Colon (tissue), 2 donors: ENCODE measurements around the gene CYP4A11.
"Not testable (repeated sequence)": the region's sequence is repeated elsewhere in the genome, so short reads cannot be mapped to it uniquely, and the experiment has no call there.

Experiments used
- FAIRE-seq: peaks from 2 replicates; lab custom pipeline; 2012; peaks lifted over from hg19 to GRCh38; lab: Jason Lieb, UNC
- donor health status: control.
- donor health status: control.

Gene CYP4A11, protein sequence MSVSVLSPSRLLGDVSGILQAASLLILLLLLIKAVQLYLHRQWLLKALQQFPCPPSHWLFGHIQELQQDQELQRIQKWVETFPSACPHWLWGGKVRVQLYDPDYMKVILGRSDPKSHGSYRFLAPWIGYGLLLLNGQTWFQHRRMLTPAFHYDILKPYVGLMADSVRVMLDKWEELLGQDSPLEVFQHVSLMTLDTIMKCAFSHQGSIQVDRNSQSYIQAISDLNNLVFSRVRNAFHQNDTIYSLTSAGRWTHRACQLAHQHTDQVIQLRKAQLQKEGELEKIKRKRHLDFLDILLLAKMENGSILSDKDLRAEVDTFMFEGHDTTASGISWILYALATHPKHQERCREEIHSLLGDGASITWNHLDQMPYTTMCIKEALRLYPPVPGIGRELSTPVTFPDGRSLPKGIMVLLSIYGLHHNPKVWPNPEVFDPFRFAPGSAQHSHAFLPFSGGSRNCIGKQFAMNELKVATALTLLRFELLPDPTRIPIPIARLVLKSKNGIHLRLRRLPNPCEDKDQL

DNA sequence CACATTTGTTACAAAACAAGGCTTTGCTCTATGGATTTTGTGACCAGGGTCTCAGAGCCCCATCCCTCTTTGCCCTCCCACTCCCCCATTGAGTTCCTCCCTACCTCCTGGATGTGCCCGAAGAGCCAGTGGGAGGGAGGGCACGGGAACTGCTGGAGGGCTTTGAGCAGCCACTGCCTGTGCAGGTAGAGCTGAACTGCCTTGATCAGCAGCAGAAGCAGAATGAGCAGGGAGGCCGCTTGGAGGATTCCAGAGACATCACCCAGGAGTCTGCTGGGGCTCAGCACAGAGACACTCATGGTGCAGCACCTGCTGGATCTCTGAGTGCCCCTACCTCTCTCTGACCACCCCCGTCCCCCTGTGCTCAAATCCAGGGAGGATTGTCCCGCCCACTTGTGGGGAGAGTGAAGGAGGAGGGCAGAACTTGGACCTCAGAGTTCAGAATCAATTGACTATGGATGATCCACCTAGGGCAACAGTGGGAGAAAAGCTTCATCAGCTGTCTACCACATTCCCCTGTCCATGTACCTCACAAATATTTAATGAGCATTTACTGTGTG, at the start of gene CYP4A11:
Gene CYP4A11 (minus strand): TSS at position 342 of the 560 bp plus-strand sequence. CDS start 43 bp downstream, at position 299.
- no peak for FAIRE-seq

DNA sequence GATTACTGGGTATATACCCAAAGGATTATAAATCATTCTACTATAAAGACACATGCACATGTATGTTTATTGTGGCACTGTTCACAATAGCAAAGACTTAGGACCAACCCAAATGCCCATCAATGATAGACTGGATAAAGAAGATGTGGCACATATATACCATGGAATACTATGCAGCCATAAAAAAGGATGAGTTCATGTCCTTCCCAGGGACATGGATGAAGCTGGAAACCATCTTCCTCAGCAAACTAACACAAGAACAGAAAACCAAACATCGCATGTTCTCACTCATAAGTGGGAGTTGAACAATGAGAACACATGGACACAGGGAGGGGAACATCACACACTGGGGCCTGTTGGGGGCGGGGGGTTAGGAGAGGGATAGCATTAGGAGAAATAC, 49.3 kb upstream of the CYP4A11 start:
- not testable (repeated sequence) for FAIRE-seq

DNA sequence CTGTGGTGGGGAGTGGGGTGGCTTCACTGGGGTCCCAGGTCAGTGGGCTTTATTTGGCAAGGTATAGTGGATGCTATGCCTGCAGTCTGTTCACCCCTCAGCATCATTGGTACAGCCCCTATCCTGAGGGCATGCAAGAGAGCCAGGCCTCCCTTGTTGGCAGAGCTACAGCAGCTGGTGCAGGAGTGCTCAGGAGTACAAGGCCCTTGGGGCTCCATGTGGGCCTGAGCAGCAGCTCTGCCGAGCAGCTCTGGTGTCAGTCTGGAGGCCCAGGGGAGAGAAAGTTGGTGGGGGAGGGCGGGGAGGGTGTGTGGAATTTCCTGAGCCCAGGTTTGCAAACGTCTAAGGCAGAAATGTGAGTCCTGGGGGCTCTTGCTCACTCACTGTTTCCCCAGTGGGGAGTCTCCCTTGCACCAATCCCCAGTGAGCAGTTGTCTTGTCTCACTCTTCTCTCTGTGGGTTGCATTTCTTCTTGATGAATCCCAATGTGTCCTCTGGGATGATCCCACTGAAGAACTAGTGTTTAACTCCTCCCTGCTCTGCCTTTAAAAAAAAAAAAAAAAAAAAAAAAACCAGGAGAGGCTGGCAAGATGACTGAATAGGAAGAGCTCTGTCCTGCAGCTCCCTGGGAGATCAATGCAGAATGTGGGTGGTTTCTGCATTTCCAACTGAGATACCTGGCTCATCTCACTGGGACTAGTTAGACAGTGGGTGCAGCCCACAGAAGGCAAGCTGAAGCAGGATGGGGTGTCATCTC, 42.7 kb upstream of the CYP4A11 start:
- FAIRE-seq = no peak

DNA sequence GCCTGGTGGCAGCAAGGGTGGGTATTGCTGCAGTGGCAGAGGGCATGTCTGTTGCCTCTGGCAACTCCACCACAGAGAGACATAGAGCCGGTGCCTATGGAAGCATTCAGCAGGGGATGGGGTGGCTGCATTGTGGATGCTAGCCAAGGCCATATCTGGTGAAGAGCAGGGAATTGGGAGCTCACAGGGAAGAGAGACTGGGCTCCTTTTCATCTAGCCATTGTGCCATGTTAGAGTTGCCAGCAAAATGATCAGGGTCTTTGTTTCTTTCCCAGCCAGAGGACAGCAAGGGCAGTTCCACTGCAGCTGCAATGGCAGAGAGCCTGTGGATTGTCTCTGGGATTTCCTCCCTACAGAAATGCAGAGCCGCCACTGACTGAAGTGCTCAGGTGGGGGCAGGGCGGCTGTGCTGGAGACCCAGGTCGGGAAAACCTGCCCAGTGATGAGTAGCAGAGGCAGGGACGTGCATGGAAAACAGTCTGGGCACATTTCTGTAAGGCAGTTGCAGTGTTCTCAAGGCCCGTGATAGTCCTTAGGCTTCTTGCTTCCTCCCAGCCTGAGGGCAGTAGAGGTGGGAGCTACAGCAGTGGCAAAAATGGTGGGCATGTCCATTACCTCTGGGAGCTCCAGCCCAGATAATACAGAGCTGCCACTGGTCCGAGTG, 42.0 kb upstream of the CYP4A11 start:
- FAIRE-seq = no peak

DNA sequence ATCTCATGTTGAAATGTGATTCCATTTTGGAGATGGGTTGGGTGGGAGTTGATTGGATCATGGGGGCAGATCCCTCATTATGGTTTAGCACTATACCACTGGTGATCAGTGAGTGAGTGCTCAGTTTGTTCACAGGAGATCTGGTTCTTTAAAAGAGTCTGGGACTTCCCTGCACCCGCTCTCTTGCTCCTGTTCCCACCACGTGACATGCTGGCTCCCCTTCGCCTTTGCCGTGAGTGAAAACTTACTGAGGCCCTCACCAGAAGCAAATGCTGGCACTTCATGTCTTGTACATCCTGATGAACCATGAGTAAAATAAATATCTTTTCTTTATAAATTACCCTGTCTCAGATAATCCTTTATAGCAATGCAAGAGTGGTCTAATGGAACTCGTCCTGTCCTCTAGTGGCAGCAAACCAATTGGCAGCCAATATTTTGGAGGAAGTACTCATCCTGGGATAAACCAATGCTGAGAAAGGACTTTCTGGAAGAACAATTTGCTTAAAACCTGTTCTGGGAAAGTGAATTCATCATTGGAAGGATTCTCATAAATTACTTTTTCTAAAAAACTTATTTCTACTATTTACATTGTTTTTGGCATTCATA, 27.8 kb upstream of the CYP4A11 start:
- no peak for FAIRE-seq

DNA sequence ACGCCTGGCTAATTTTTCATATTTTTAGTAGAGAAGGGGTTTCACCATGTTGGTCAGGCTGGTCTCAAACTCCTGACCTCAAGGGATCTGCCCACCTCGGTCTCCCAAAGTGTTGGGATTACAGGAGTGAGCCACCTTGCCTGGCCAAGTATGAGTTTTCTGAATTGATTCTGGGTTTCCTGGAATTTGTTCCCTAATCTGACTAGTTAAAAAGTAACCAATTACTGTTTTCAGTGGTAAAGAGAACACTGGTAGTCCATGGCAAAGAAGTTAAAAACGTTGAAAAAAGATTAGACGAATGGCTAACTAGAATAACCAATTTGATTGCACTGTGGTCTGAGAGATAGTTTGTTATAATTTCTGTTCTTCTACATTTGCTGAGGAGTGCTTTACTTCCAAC, 21.0 kb upstream of the CYP4A11 start:
- FAIRE-seq = not testable (repeated sequence)

DNA sequence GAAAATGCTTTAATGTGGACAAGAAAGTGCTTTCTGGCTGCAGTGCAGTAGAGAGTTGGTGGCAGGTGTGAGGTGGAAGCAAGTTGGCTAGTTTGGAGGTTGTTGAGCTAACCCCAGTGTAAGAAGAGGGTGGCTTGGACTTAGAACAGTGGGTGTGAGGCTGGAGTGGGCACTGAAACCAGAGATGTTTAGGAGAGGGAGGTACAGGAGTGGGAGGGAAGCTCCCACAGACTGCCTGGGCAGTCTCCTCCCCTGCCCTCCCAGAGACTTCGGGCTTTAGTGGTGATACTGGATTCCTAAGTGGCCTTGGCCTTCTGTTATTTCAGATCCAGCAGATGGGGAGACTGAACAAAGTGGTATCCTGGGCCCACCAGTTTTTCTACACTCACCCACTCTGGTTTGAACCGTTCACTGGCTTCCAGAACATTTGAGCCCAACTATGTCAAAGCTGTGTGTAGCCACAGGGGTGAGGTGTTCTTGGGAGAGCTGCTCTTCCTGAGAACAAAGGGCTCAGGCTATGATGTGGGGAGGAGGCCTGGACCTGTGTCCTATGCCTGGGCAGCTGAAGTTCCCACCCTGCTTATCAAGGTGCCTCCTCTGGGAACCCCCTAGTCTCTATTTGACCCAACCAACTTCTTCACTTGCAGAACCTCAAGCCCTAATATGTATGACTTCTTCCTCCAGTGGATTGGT, 19.9 kb upstream of the CYP4A11 start:
- FAIRE-seq = no peak

DNA sequence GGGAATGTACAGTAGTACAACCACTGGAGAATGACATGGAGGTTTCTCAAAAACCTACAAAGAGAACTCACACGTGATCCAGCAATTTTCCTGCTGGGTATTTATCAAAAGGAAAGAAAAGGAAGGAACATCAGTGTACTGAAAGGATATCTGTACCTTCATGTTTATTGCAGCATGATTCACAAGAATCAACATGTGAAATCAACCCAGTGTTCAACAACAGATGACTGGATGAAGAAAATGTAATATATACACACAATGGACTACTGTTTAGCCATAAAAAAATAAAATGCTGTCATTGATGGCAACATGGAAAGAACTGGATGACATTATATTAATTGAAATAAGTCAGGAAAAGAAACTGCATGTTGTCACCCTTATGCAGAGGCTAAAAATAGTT, 19.0 kb upstream of the CYP4A11 start:
- FAIRE-seq = no peak

DNA sequence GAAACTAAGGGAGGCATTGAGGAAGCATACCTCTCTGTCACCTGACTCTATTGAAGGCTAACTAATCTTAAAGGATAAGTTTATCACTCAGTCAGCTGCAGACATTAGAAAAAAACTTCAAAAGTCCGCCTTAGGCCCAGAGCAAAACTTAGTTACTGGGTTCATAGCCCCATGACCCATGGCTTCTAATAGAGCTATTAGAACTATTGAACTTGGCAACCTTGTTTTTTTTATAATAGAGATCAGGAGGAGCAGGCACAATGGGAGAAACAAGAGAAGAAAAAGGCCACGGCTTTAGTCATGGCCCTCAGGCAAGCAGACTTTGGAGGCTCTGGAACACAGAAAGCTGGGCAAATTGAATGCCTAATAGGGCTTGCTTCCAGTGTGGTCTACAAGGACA, 13.8 kb upstream of the CYP4A11 start:
- FAIRE-seq = not testable (repeated sequence)

DNA sequence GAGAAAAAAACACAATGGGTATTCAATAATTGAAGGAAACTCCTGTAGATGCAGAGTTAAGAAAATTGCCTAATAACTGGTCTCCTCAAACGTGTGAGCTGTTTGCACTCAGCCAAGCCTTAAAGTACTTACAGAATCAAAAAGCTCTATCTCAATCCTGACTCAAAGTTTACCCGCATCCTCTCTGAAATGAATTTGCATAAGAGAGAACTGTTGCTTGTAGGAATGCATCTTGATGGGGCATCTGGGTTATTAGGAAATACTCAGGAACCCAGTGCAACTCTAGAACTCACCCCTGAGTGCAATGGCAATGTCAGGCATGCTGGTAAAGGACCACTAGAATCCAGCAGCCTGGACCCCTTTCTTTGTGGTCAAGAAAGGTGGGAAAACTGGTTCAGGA, 12.6 kb upstream of the CYP4A11 start:
- FAIRE-seq = not testable (repeated sequence)

DNA sequence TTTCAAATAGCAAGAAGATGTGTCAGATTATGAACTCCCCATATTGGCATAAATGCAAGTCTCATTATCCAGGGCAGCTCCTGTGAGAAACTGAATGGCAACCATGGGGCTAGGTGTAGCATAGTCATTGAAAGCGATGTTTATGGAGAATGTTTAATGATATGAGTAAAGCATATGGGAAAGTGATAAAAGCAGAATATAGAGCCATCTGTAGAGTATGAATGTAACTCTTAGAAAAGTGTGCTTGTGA, 8.1 kb upstream of the CYP4A11 start:
- FAIRE-seq = not testable (repeated sequence)

DNA sequence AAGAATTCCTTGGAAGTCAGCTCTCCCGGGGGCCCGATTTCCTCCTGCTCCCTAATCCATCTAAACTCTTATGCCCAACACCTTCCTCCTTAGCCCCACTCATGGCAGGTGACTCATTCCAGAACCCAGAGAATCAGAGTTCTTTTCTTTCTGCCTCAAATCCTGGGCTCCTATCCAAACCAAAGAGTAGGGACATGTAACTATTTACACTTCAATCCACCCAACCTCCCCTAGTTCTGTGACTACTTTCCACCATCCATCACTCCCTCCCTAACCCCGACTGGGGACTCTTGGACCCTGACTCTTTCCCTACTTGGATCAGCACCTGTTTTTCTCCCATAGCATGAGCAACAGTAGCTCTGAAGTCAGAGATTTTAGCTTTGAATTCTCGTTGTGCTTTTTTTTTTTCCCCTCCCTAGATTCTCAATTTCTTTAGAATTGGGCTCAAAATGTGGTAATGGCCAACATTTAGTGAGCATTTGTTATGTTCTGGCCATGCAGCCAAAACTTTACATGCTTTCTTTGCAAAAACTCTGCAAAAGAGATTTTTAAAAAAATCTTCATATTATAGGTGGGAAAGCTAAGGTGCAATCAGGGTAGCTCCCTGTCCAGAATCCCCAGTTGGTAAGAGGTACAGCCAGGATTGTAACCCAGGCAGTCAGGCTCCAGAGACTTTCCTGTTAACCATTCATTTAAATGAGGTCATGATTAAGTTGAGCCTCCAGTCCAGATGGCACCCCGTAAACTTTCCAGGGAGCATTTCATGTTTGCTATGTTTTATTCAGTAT, 7.5 kb upstream of the CYP4A11 start:
- no peak for FAIRE-seq

DNA sequence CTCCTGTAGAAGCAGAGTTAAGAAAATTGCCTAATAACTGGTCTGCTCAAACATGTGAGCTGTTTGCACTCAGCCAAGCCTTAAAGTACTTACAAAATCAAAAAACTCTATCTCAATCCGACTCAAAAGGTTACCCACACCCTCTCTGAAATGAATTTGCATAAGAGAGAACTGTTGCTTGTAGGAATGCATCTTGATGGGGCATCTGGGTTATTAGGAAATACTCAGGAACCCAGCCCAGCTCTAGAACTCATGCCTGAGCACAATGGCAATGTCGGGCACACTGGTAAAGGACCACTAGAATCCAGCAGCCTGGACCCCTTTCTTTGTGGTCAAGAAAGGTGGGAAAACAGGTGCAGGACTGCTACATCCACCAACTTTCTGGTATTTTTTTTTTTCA, 6.4 kb upstream of the CYP4A11 start:
- not testable (repeated sequence) for FAIRE-seq

DNA sequence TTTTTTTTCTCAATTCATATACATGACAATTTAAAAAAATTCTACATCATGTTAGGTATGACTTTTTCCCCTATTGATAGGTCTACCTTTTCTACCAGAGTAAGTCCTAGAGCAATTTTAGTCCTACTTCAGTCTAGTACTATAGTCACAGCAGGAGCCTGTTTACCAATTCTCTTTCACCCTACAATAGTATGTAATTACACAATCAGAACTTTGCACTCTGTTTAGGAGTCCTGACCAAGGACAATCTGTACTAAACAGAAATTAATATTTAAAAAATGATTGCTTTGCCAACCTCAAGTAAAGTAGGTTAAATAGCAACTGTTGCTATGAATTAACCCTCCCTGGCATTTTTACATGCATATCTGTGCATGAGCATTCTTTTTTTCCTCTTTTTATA, 810 bp upstream of the CYP4A11 start:
- FAIRE-seq = no peak

DNA sequence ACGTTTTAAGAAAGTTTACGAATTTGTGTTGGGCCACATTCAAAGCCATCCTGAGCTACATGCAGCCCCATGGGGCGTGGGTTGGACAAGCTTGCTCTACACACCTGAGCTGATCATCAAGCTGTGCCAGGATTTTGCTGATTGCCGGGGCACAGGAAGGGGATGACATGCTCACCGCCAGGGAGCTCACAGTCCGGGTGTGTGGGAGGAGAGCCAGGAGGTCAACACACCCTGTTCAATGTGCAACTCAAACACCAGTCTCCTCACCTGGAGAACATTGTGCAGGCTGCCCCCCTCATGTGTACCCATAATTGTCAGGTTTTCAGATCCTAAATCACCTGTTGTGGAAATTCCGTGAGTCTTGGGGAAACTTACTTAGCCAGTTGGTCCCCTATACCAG, 969 bp downstream of the CYP4A11 start:
- no peak for FAIRE-seq

DNA sequence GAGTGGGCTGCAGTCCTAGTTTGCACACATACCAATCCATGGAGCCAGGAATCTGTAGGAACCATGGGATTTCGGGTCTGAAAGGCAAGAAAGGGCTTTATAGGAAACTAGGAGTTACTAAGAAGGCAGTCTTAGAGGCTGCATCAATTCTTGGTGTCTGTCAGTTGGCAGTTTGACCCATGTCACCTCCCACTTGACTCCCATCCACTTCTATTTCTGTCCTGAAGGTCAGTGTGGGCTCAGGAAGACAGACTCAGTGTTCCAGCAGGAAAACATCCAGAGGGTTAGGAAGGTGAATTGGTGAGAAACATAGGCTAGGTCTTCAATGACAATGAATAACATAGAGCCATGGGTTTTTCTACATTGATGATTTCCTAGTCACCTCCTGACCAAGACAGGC, 4.0 kb downstream of the CYP4A11 start:
- no peak for FAIRE-seq

DNA sequence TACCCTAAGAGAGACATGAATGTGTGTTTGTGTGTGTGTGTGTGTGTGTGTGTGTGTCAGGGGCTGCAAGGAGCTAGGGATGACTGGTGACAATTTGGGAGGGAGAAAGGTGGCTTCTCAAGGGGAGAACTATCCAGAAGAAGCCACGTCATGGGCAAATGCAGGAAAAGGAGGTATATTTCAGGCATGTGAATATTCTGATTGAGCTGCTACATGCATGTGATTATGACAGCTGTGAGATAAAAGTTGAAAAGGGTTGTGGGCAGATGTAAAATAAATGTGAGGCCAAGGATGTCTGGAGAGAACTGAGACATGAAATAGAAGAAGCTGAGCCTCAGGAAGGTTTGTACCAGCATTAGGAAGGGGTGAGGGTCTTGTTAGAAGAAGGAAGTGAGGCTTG, 4.5 kb downstream of the CYP4A11 start:
- FAIRE-seq = no peak

DNA sequence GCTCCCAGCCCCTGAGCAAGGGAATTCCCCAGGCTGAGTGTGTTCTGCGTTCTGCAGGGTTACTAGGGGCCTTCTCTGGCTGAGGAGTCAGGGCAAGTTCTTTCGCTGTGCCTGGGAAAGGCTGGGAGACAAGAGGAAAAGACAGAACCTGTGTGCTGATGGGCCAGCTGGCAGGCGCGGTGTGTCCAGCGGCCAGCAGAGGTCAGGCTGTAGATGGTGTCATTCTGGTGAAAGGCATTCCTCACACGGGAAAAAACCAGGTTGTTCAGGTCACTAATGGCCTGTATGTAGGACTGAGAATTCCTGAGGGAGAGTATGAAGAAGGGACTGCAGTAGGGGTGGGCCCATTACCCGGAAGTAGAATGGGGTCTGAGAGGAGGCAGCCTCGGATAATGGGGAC, 6.4 kb downstream of the CYP4A11 start:
- FAIRE-seq = not testable (repeated sequence)

DNA sequence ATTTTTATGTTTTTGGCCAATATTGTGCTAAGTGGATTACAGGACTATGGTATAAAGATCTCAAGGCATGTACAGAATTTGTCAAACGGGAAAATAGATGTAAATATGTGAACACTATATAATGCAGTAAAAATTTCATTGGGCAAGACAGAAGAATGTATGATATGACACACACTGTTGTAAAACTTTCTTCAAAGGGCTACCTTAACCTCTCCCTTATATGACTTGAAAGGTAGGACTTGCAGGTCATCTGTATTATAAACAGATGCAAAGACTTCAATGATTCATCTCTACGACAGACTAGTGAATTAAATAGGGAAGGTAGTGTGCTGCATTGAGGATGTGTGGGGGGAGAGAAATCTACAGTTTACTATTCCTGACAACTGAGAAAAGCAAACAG, 9.3 kb downstream of the CYP4A11 start:
- FAIRE-seq = not testable (repeated sequence)

DNA sequence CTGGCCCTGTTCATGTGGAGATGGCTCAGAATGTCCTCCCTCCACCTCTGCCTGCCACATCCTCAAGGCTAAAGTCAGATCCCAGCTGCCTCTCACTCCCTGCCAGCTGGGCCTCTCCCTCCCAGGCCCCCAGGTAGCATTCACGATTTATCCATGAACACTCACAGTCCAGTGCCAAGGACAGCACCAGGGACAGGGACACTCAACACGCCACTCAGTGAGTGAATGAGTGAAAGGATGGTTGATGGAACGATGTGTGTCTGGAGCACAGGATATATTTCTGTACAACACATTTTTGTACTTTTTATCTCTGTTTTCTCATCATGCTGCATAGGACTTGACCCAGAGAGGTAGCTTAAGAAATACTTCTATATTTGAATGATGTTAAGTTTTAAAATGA, 10.1 kb downstream of the CYP4A11 start:
- FAIRE-seq = no peak
